Omental fat pad (tissue), 4 donors: ENCODE results near the gene KLHL4. TPM values are rescaled to one million over a fixed set of nuclear protein-coding genes. Genes with fewer than 3 reads are reported as not detected.
"Not testable (repeated sequence)": the region's sequence is repeated elsewhere in the genome, so short reads cannot be mapped to it uniquely, and the experiment has no call there.

Source experiments
- ATAC-seq: fragments of 150-250 bp; one replicate; pipeline ENCODE4 v1.9.1; 2016; ENCODE audit warnings: mild to moderate bottlenecking, moderate library complexity; ENCODE audit not compliant: low FRiP score
- DNase-seq: peaks from one replicate; pipeline ENCODE4 v3.0.0-alpha.2; 2019; ENCODE audit warnings: low spot score
- CTCF ChIP-seq, 3 donors: fragments of 450-650 bp; IDR thresholded peaks; one replicate each; pipeline ENCODE4 v1.5.1; 2016 to 2017; ENCODE audit warnings: antibody characterized with exemption in 3 of 3, mild to moderate bottlenecking in 3 of 3, moderate library complexity in 2 of 3
- total RNA-seq, 4 donors: library from RNA; depleted of rRNA; stranded (reverse); fragments of >200 nt; gene quantifications; one replicate each; pipeline ENCODE4 v1.1.0, GENCODE V29; 2016

The KLHL4 gene
- total RNA-seq, 4 donors from 2014 or later: 1.2 to 5.5 (median 2.4) TPM

DNA sequence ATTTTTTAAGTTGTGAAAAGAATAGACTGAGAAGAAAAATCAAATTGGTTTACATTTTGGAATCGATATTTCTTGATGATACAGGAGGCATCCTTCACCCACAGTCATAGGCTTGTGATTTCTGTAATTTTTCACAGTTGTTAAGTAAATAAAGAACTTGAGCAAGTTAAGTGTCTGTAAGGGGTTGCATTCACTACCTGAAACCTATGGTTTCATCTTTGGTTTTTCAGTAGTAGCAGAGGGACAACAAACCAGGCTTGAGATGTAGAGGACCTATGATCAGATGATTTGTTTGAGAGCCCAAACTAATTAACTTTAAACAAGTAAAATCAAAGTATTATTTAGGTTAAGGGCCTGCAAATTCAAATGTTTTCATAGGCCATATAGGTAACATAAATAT is 175.6 kb downstream of the KLHL4 start:
- DNase-seq (no peak), ATAC-seq (no peak)
- no peak for TF ChIP-seq CTCF (IDR thresholded peaks at IDR 0.05)

GRCh38 chrX:87697409-87697808 is 179.8 kb downstream of the KLHL4 start:
- TF ChIP-seq CTCF (IDR thresholded peaks at IDR 0.05): no peak
- ATAC-seq (no peak), DNase-seq (no peak)

- no peak for TF ChIP-seq CTCF (IDR thresholded peaks at IDR 0.05)
- ATAC-seq (no peak), DNase-seq (no peak)
These were observed 185.2 kb downstream of the KLHL4 start for GRCh38 chrX:87702795-87703194.

DNA sequence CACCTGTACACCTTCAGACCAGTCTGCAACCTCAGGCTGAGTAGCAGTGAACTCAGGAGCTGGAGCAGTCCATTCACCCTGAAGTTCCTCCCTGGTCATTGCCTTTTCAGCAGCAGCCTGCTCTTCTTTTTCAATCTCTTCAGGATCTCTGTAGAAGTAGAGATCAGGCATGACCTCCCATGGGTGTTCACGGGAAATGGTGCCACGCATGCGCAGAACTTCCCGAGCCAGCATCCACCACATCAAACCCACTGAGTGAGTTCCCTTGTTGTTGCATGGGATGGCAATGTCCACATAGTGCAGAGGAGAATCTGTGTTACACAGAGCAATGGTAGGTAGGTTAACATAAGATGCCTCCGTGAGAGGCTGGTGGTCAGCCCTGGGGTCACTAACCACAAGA is 185.9 kb downstream of the KLHL4 start:
- ATAC-seq, DNase-seq: not testable (repeated sequence)

GRCh38 chrX:87706134-87706533 is 188.5 kb downstream of the KLHL4 start:
- no peak for ATAC-seq
- no peak for TF ChIP-seq CTCF (IDR thresholded peaks at IDR 0.05)
- no peak for DNase-seq

DNA sequence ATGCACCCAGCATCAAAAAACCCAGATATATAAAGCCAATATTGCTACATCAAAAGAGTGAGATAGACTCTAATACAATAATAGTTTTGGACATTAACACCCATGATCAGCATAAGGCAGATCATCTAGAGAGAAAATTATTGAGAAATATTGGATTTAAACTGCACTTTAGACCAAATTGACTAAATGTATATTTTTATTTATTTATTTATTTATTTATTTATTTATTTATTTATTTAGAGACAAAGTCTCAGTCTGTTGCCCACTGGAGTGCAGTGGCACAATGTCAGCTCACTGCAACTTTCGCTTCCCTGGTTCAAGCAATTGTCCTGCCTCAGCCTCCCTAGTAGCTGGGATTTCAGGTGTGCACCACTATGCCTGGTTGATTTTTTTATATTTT is 193.0 kb downstream of the KLHL4 start:
- no peak for ATAC-seq
- no peak for TF ChIP-seq CTCF (IDR thresholded peaks at IDR 0.05)
- no peak for DNase-seq
